Activated CD4-positive, alpha-beta T cell treated with anti-CD3 and anti-CD28 coated beads, Interleukin-2, Interleukin-6, amounts not matched to agents 100 ng/mL and 50 ng/mL, durations not matched to agents 16 hours and 8 hours (primary cell): ENCODE data around the gene SUSD6.
A peak's percentile ranks its signal among the peaks of the same experiment; 100 is the strongest.
"Not testable (repeated sequence)": the region's sequence is repeated elsewhere in the genome, so short reads cannot be mapped to it uniquely, and the experiment has no call there.

Experiments
- DNase-seq: peaks from one replicate; pipeline ENCODE4 v3.0.0-alpha.2; 2020

SUSD6 gene

DNA sequence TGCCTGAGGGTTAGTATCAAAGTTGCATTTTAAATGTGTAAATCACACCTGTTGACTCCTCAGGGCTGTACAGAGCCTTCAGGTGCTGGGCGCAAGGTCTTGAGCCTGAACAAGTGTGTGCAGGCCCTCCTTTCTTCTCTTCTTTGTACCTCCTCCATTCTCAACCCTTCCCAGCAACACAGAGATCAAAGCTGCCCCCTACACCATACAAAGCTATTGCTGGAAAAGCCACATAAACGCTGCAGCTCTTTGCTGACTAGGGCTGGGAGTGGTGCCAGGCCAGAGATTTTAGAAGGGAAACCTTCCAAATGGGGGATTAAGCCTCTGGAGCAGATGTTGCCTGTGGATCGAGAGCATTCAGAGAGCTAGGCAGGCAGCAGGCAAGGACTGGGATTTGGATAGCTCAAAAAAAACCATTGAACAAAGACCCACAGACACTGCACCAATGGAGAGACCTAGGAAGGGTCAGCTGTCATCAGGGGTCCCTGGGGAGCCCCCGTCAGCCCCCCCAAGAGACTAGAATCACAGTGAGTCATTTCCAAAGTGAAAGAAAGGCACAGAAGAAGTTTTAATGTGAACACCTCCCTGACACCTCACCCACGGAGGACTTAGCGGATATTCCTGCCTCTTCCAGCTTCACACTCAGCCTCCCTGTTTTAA lies 18.2 kb upstream of the SUSD6 start:
- DNase-seq = no peak

GRCh38 chr14:69594846-69595245 lies 16.6 kb upstream of the SUSD6 start:
- no peak for DNase-seq

GRCh38 chr14:69595336-69595735 lies 16.1 kb upstream of the SUSD6 start:
- no peak for DNase-seq

GRCh38 chr14:69599431-69599830 lies 12.0 kb upstream of the SUSD6 start:
- not testable (repeated sequence) for DNase-seq

- no peak for DNase-seq
Observed at GRCh38 chr14:69600304-69600891, 11.0 kb upstream of the SUSD6 start.

GRCh38 chr14:69605738-69606137 lies 5.7 kb upstream of the SUSD6 start:
- no peak for DNase-seq

- DNase-seq = no peak
Observed at GRCh38 chr14:69606258-69607184, 4.9 kb upstream of the SUSD6 start.

- no peak for DNase-seq
Observed at GRCh38 chr14:69610020-69610873, 1.1 kb upstream of the SUSD6 start.

GRCh38 chr14:69610874-69611171 lies 573 bp upstream of the SUSD6 start:
- DNase-seq = no peak

GRCh38 chr14:69612014-69612782 lies 802 bp downstream of the SUSD6 start:
- DNase-seq = peak; percentile 54

DNA sequence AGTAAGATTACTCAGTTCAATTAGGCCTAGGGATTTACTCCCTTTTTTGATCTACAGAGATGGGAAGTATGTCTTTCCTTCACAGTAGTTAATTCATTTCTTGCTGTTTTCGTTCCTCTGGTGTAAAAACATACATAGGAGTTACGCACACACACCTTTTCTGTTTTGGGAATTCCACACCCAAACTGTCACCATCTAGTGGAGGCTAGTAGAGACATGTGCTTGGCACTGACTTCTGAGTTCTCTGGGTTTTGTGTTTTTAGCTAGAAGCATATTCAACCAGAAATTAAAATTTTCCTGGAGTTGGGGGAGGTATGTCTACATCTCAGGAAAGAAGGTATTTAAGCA lies 1.4 kb downstream of the SUSD6 start:
- DNase-seq = no peak

- DNase-seq = no peak
Observed at GRCh38 chr14:69613312-69614073, 2.1 kb downstream of the SUSD6 start.

DNA sequence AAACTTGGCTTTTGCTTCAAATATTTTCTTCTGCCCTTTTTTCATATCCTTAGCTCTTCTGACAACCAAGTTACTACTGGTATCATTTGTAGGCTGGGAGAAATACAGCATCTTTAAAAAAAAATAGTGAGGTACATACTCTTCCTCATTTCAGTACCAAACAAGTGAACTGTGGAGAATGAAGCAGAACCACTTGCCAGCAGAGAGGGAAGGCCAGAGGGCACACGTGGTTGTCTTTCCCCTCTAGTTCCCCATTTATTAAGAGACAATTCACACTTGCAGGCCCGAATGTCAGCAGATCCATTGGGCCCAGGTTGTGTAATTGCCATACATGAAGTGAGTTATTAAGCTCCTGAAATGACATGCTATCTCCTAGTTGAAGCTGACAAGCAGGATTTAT lies 3.2 kb downstream of the SUSD6 start:
- peak; percentile 53 for DNase-seq

- DNase-seq = no peak
Observed at GRCh38 chr14:69615121-69615495, 3.7 kb downstream of the SUSD6 start.

- peak; percentile 79 for DNase-seq
Observed at GRCh38 chr14:69615496-69616407, 4.4 kb downstream of the SUSD6 start.

DNA sequence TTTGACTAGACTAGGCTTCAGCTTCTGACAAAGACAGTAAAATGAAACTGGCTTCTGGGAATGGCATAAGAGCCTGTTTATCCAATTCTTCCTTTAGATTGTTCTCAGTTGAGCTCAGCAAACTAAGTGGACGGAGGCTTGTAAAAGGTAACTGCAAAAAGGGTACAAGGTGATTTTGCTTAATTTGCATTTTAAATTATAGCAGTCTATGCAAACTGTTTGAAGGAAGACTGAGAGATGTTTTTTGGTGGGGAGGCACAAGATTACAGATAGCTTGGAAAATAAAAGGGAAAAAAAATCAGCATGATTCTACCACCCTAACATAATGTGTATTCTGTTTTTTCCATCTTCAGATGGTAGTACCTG lies 5.0 kb downstream of the SUSD6 start:
- no peak for DNase-seq

- DNase-seq = no peak
Observed at GRCh38 chr14:69617796-69618195, 6.4 kb downstream of the SUSD6 start.

DNA sequence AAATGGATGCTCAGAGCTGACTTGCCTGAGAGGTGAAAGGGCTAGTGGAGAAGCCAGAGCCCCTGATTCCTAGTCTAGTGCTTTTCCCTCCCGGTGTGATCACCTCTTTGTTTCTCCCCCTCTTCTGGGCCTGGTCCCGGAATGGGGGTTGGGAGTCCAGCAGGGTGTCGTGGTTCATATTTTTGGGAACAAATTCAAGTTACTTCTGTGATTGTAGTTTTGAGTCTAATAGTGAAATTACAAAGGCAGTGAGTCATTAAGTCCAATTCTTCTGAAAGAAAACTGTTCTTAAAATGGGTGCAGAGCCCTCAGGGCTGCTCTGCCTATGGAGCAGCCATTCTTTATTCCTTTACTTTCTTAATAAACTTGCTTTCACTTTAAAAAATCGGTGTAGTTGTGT lies 7.6 kb downstream of the SUSD6 start:
- no peak for DNase-seq

- peak; percentile 46 for DNase-seq
Observed at GRCh38 chr14:69620211-69620611, 8.8 kb downstream of the SUSD6 start.

DNA sequence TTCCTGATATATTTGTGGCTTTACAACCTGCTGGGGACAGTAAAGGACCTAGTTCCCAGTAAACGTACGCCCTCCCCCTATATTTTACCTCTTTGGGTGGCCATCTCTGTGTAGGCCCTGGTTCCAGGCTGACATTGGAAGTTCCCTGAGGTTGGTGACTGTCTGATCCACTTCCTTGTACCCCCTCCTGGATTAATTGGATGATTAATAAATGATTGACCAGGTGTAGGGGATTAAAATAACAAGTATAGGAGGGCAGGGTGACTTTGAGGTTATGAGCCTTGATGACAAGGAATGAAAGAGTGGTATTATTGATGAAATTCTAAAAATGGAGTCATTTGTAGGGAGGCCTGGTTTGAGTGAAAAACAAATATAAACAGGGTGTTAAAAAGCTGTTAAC lies 9.6 kb downstream of the SUSD6 start:
- DNase-seq = no peak

GRCh38 chr14:69624136-69624535 lies 12.7 kb downstream of the SUSD6 start:
- no peak for DNase-seq
